Natural killer cell treated with Interleukin-12 subunit alpha and Interleukin-12 subunit beta and Interleukin-15 and Interleukin-18, amount 100 ng/mL, for 72 hours (primary cell): ENCODE data around the gene FANCE. TPM values are rescaled to one million over a fixed set of nuclear protein-coding genes. Genes with fewer than 3 reads are reported as not detected.
"Not testable (repeated sequence)": the region's sequence is repeated elsewhere in the genome, so short reads cannot be mapped to it uniquely, and the experiment has no call there.

Source experiments
- ATAC-seq, 2 donors: fragments of 150-1000 bp; cut with Tn5 transposase in 1 of 2; sonication (Bioruptor Pico), chemical (Tn5 transposase) in 1 of 2; 2 replicates each; pipeline ENCODE4 v1.10.0; 2021
- DNase-seq: peaks from one replicate; pipeline ENCODE4 v3.0.0; 2022; ENCODE audit warnings: low spot score
- H3K27ac Mint-ChIP-seq, 2 donors: 1 replicate in 1 of 2; 2 replicates in 1 of 2; pipeline ENCODE4 v1.8.0; 2022; ENCODE audit warnings: mixed read lengths in 2 of 2, mild to moderate bottlenecking in 1 of 2, moderate library complexity in 1 of 2
- H3K27me3 Mint-ChIP-seq, 2 donors: 1 replicate in 1 of 2; 2 replicates in 1 of 2; pipeline ENCODE4 v1.8.0; 2022; ENCODE audit warnings: mixed read lengths in 2 of 2
- H3K36me3 Mint-ChIP-seq: one replicate; pipeline ENCODE4 v1.8.0; 2022; ENCODE audit warnings: mixed read lengths
- H3K4me1 Mint-ChIP-seq, 2 donors: 1 replicate in 1 of 2; 2 replicates in 1 of 2; pipeline ENCODE4 v1.8.0; 2022; ENCODE audit warnings: low read depth in 2 of 2, mixed read lengths in 2 of 2, mild to moderate bottlenecking in 1 of 2
- H3K4me3 Mint-ChIP-seq: one replicate; pipeline ENCODE4 v1.8.0; 2022; ENCODE audit warnings: mixed read lengths
- H3K9me3 Mint-ChIP-seq: 2 replicates; pipeline ENCODE4 v1.8.0; 2022; ENCODE audit warnings: mixed read lengths
- total RNA-seq, 2 donors: library from RNA; stranded (reverse); gene quantifications; one replicate each; pipeline ENCODE4 v1.2.3, GENCODE V29; 2022

The FANCE gene
- total RNA-seq, 2 donors from 2014 or later = 10.4 to 27.3 TPM

- Mint-ChIP-seq H3K36me3 (no peaks in the 10 kb centered on the region), H3K4me1 (no peaks in the 10 kb centered on the region), H3K4me3 (no peak overlapping the region), H3K27me3 (peaks cover 15 to 23% of the 10 kb centered on the region in 2 donors), H3K27ac (no peak overlapping the region), H3K9me3 (no peaks in the 10 kb centered on the region)
- ATAC-seq = no peak
- no peak for DNase-seq
Observed at GRCh38 chr6:35510916-35511561, 58.9 kb downstream of the FANCE start.

DNA sequence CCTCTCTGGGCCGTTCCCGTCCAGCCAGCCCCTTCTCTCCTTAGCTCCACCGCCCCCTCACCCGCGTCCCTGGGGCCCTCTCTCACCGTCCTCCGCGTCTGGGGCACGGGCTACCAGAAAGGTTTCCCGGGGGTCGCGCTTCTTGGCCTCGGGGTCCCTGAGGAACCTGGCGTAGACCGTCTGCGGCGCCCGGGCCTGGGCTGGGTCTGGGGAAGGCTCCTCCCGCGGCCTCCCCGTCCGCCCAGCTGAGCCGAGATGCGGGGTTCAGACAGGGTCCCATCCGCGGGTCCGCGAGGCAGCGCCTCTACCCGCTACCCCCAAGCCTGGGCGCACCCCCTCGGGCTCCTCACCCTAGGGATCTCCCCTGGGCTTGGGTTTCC lies 59.4 kb downstream of the FANCE start:
- H3K9me3 Mint-ChIP-seq = no peaks in the 10 kb centered on the region
- peaks cover 0 to under 1% of the 10 kb centered on the region in 2 donors for H3K4me1 Mint-ChIP-seq
- peaks cover 10 to 21% of the 10 kb centered on the region in 2 donors for H3K27me3 Mint-ChIP-seq
- no peak for ATAC-seq
- H3K27ac Mint-ChIP-seq = no peak overlapping the region
- no peaks in the 10 kb centered on the region for H3K36me3 Mint-ChIP-seq
- H3K4me3 Mint-ChIP-seq = no peak overlapping the region
- DNase-seq = no peak

GRCh38 chr6:35512006-35512405 lies 59.9 kb downstream of the FANCE start:
- no peak overlapping the region for H3K4me3 Mint-ChIP-seq
- no peak for DNase-seq
- no peaks in the 10 kb centered on the region for H3K9me3 Mint-ChIP-seq
- ATAC-seq = no peak
- H3K27me3 Mint-ChIP-seq = peaks cover 8 to 21% of the 10 kb centered on the region in 2 donors
- H3K4me1 Mint-ChIP-seq = peaks cover 0 to 2% of the 10 kb centered on the region in 2 donors
- no peak overlapping the region for H3K27ac Mint-ChIP-seq
- no peaks in the 10 kb centered on the region for H3K36me3 Mint-ChIP-seq

- Mint-ChIP-seq H3K27me3 (peaks cover 8 to 21% of the 10 kb centered on the region in 2 donors), H3K4me3 (no peak within 1 kb of the TSS), H3K4me1 (peaks cover 0 to 2% of the 10 kb centered on the region in 2 donors), H3K36me3 (no peaks in the 10 kb centered on the region), H3K9me3 (no peaks in the 10 kb centered on the region), H3K27ac (no peak within 1 kb of the TSS)
- DNase-seq (peak; percentile 10), ATAC-seq (no peak)
Observed at GRCh38 chr6:35512740-35513139, 60.6 kb downstream of the FANCE start, which contains the start of gene TULP1. TSS of gene TULP1 (minus strand) at chr6:35512896. CDS start at chr6:35512858, 38 bp downstream.

DNA sequence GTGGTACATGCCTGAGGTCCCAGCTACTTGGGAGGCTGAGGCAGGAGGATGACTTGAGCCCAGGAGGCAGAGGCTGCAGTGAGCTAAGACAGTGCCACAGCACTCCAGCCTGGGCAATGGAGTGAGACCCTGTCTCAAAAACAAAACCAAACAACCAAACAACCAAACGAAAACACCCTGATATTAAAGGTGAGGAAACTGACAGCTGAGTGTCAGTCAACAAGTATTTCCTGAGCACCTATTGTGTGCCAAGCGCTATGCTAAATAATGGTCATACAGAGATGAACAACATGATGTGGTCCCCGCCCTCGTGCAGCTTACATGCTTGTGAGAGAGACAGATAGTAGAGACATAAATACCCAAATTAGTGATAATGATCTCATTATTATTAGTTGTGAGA lies 62.4 kb downstream of the FANCE start:
- Mint-ChIP-seq H3K27ac (no peak overlapping the region), H3K27me3 (peaks cover 8 to 18% of the 10 kb centered on the region in 2 donors), H3K9me3 (no peaks in the 10 kb centered on the region), H3K4me3 (no peak overlapping the region), H3K4me1 (peaks cover 0 to 2% of the 10 kb centered on the region in 2 donors), H3K36me3 (no peaks in the 10 kb centered on the region)
- DNase-seq (no peak), ATAC-seq (no peak)

DNA sequence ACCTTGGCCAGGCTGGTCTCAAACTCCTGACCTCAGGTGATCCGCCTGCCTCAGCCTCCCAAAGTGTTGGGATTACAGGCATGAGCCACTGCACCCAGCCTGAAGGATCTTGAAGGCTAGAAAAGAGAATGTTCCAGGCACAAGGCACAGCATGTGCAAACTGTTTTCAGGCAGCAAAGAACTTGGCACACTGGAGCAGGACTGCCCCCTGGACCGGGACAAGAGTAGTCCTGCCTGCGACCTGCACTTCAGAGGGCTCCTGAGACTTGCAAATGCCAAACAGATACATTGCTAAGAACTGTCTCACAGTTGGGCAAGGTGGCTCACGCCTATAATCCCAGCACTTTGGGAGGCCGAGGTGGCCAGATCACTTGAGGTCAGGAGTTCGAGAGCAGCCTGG lies 63.8 kb downstream of the FANCE start:
- not testable (repeated sequence) for H3K27ac Mint-ChIP-seq, H3K9me3 Mint-ChIP-seq, H3K36me3 Mint-ChIP-seq, H3K4me1 Mint-ChIP-seq, H3K4me3 Mint-ChIP-seq, ATAC-seq
- peak; percentile 2 for DNase-seq
- H3K27me3 Mint-ChIP-seq = peaks cover 6 to 12% of the 10 kb centered on the region in 2 donors

Other genes starting within 250 kb of the FANCE start
- under 1 TPM in 1 of 2 donors, not detected in 1; 0.14 TPM for gene SCUBE3, start 238.4 kb upstream of the FANCE start, total RNA-seq
- 10 to 100 TPM; 24.0 to 52.2 TPM for gene ZNF76, start 192.6 kb upstream of the FANCE start, total RNA-seq
- gene DEF6, start 154.5 kb upstream of the FANCE start, total RNA-seq = 100 to 1,000 TPM in 1 of 2 donors, 10 to 100 TPM in 1; 82.3 to 105 TPM
- 10 to 100 TPM; 19.6 to 19.9 TPM for gene PPARD, start 109.8 kb upstream of the FANCE start, total RNA-seq
- gene RPL10A, start 16.1 kb downstream of the FANCE start, total RNA-seq = 1,000 to 10,000 TPM in 1 of 2 donors, 100 to 1,000 TPM in 1; 874 to 1,110 TPM
- gene TEAD3, start 44.7 kb downstream of the FANCE start, total RNA-seq = under 1 TPM; 0.24 to 0.25 TPM
- not detected for gene TULP1, start 60.6 kb downstream of the FANCE start, total RNA-seq
- 10 to 100 TPM; 14.1 to 32.5 TPM for gene FKBP5, start 236.6 kb downstream of the FANCE start, total RNA-seq